Endodermal cell (in vitro differentiated cells): ENCODE data around the gene PRDM5. TPM values are rescaled to one million over a fixed set of nuclear protein-coding genes. Genes with fewer than 3 reads are reported as not detected.

Experiments
- DNase-seq: peaks from one replicate; pipeline ENCODE4 v3.0.0-alpha.2; 2017
- H3K27ac ChIP-seq: 2 replicates; pipeline ENCODE4 v1.5.1; 2013; ENCODE audit warnings: mild to moderate bottlenecking, low read depth, low read length, moderate library complexity
- H3K27me3 ChIP-seq: 2 replicates; pipeline ENCODE4 v1.6.1; 2013; ENCODE audit warnings: mild to moderate bottlenecking, low read length, moderate library complexity; ENCODE audit not compliant: insufficient read depth, control insufficient read depth, poor library complexity, severe bottlenecking
- H3K36me3 ChIP-seq: 2 replicates; pipeline ENCODE4 v1.7.0; 2013; ENCODE audit warnings: mild to moderate bottlenecking, low read length, moderate library complexity; ENCODE audit not compliant: control insufficient read depth, insufficient read depth
- H3K4me1 ChIP-seq: one replicate; pipeline ENCODE4 v1.7.0; 2013; ENCODE audit warnings: low read length; ENCODE audit not compliant: control insufficient read depth, insufficient read depth
- H3K4me3 ChIP-seq: 2 replicates; pipeline ENCODE4 v1.5.1; 2013; ENCODE audit warnings: mild to moderate bottlenecking, low read length, moderate library complexity
- H3K9ac ChIP-seq: 2 replicates; pipeline ENCODE4 v1.6.1; 2013; ENCODE audit warnings: mild to moderate bottlenecking, low read length, moderate library complexity; ENCODE audit not compliant: poor library complexity, severe bottlenecking; ENCODE audit errors: extremely low read depth
- H3K9me3 ChIP-seq: 2 replicates; pipeline ENCODE4 v1.6.1; 2013; ENCODE audit warnings: mild to moderate bottlenecking, low read length, moderate library complexity; ENCODE audit not compliant: control insufficient read depth
- H3K27ac Mint-ChIP-seq: 2 replicates; pipeline ENCODE4 v1.8.0; 2020; ENCODE audit warnings: mixed read lengths
- H3K27me3 Mint-ChIP-seq: 2 replicates; pipeline ENCODE4 v1.8.0; 2021; ENCODE audit warnings: mild to moderate bottlenecking, mixed read lengths; ENCODE audit not compliant: insufficient read depth
- H3K36me3 Mint-ChIP-seq: 2 replicates; pipeline ENCODE4 v1.8.0; 2020; ENCODE audit warnings: low read depth, mixed read lengths
- H3K4me1 Mint-ChIP-seq: 2 replicates; pipeline ENCODE4 v1.8.0; 2020; ENCODE audit warnings: mixed read lengths
- H3K4me3 Mint-ChIP-seq: 2 replicates; pipeline ENCODE4 v1.8.0; 2020; ENCODE audit warnings: mild to moderate bottlenecking, moderate library complexity, mixed read lengths
- H3K9me3 Mint-ChIP-seq: 2 replicates; pipeline ENCODE4 v1.8.0; 2020; ENCODE audit warnings: mild to moderate bottlenecking, mixed read lengths
- WGBS, 2 experiments: methylation state at CpG; one replicate each; pipeline versions ENCODE4 v1.1.5 to v1.1.7; 2013; ENCODE audit warnings: missing lambda C conversion rate in 2 of 2, mixed read lengths in 1 of 2; ENCODE audit not compliant: insufficient coverage in 1 of 2, insufficient read length in 1 of 2; 5-methylcytosine and 5-hydroxymethylcytosine counted together
- total RNA-seq, 2 donors: library from RNA; stranded (reverse); fragmentation: NEBNext Ultra II Directional in 1 of 2; extraction: Animal tissue kit (Norgen Biotek cat#: 25700) in 1 of 2; gene quantifications; 2 replicates in 1 of 2; 3 replicates in 1 of 2; pipeline ENCODE4 v1.2.1, GENCODE V29; 2021
- TF ChIP-seq, protein P1 (sequence below): fragments of 200-600 bp; sonication (generic); conservative IDR thresholded peaks from 2 replicates; pipeline ENCODE4 v1.5.0; 2021; ENCODE audit warnings: antibody characterized with exemption, mild to moderate bottlenecking

PRDM5 gene
- total RNA-seq, 2 donors from 2014 or later = 18.3 to 19.1 TPM

DNA sequence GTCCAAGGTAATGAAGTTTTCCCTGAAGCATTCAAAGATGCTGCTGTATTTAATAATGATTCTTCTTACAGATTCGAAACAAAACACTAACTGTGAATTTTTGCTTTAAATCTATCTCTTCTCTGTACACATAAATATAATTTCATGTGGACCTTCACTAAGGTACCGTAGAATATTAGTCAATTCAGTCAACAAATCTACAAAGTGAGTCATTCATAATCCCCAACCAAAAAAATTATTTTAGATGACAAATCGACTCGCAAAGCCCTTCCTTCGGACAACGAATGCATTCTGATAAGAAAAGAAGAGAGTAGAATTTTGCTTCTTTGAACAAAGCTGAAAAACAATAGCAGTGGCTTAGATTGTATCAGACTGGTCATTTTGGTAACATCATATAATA is 95.7 kb downstream of the PRDM5 start:
- Mint-ChIP-seq H3K27ac (no peak overlapping the region), H3K36me3 (no peaks in the 10 kb centered on the region), H3K9me3 (no peaks in the 10 kb centered on the region), H3K27me3 (no peaks in the 10 kb centered on the region), H3K4me1 (peaks cover 6% of the 10 kb centered on the region), H3K4me3 (no peak overlapping the region)
- Histone ChIP-seq H3K9ac (no peak overlapping the region), H3K27me3 (no peaks in the 10 kb centered on the region), H3K36me3 (no peaks in the 10 kb centered on the region), H3K4me1 (no peaks in the 10 kb centered on the region), H3K9me3 (no peaks in the 10 kb centered on the region), H3K4me3 (no peak overlapping the region), H3K27ac (no peak overlapping the region)
- TF ChIP-seq, protein P1, sequence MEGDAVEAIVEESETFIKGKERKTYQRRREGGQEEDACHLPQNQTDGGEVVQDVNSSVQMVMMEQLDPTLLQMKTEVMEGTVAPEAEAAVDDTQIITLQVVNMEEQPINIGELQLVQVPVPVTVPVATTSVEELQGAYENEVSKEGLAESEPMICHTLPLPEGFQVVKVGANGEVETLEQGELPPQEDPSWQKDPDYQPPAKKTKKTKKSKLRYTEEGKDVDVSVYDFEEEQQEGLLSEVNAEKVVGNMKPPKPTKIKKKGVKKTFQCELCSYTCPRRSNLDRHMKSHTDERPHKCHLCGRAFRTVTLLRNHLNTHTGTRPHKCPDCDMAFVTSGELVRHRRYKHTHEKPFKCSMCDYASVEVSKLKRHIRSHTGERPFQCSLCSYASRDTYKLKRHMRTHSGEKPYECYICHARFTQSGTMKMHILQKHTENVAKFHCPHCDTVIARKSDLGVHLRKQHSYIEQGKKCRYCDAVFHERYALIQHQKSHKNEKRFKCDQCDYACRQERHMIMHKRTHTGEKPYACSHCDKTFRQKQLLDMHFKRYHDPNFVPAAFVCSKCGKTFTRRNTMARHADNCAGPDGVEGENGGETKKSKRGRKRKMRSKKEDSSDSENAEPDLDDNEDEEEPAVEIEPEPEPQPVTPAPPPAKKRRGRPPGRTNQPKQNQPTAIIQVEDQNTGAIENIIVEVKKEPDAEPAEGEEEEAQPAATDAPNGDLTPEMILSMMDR = no peak
- DNase-seq = no peak
- whole genome bisulfite sequencing, 2 experiments = 95 to 98% methylated on average over 2 to 6 of the region's 6 CpGs

DNA sequence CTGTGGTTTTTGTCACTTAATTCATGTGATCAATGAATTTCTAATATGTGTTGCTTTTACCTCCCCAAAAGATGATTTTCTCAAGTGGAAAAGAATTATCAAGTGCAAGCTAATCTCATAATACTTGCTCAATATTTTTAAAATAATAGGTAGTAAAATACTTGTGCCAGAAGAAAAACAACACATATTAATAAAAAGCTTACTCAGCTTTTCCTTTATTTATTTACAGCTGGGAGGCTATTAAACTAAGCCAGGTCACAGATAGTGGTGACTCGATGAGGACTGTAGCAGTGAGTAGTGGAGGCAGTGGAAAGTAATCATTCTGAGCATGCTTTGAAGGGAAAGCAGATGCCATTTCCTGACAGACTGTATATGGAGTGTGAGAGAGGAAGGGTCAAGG is 96.1 kb downstream of the PRDM5 start:
- no peak overlapping the region for H3K27ac Mint-ChIP-seq
- no peaks in the 10 kb centered on the region for H3K27me3 Mint-ChIP-seq
- TF ChIP-seq, protein P1 = no peak
- no peak for DNase-seq
- 93 to 100% methylated on average over 1 of the region's 1 CpG for WGBS, 2 experiments
- Histone ChIP-seq H3K27me3 (no peaks in the 10 kb centered on the region), H3K4me3 (no peak overlapping the region), H3K9me3 (no peaks in the 10 kb centered on the region), H3K27ac (no peak overlapping the region), H3K4me1 (no peaks in the 10 kb centered on the region), H3K9ac (no peak overlapping the region), H3K36me3 (no peaks in the 10 kb centered on the region)
- H3K9me3 Mint-ChIP-seq = no peaks in the 10 kb centered on the region
- no peak overlapping the region for H3K4me3 Mint-ChIP-seq
- H3K36me3 Mint-ChIP-seq = no peaks in the 10 kb centered on the region
- H3K4me1 Mint-ChIP-seq = peaks cover 7% of the 10 kb centered on the region

DNA sequence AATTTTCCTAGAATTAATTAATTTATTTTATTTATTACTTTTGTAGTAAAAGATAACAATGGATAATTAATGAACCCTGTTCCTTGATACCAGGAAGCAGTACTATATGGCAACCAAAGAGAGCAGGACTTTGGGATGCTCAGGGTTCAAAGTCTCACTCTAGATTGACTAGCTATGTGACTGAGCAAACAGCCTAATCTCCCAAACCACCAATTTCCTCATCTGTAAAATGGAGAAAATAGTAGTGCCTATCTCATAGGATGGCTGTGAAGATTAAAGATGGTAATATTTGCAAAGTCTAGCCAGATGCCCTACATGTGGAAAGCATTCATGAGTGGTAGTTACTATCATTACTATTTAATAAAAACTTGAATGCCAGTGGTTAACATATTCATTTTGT is 97.6 kb downstream of the PRDM5 start:
- TF ChIP-seq, protein P1 = no peak
- no peaks in the 10 kb centered on the region for H3K9me3 Mint-ChIP-seq
- Histone ChIP-seq H3K9ac (no peak overlapping the region), H3K4me3 (no peak overlapping the region), H3K27me3 (no peaks in the 10 kb centered on the region), H3K27ac (no peak overlapping the region), H3K9me3 (no peaks in the 10 kb centered on the region), H3K36me3 (no peaks in the 10 kb centered on the region), H3K4me1 (no peaks in the 10 kb centered on the region)
- H3K27me3 Mint-ChIP-seq = no peaks in the 10 kb centered on the region
- H3K27ac Mint-ChIP-seq = no peak overlapping the region
- no peak for DNase-seq
- peaks cover 7% of the 10 kb centered on the region for H3K4me1 Mint-ChIP-seq
- no peaks in the 10 kb centered on the region for H3K36me3 Mint-ChIP-seq
- no peak overlapping the region for H3K4me3 Mint-ChIP-seq
